AG04449 (cell line): ENCODE results near the gene ZNF274.
"Not testable (repeated sequence)": the region's sequence is repeated elsewhere in the genome, so short reads cannot be mapped to it uniquely, and the experiment has no call there.

Source experiments
- CTCF ChIA-PET: fragments of 350-600 bp; formaldehyde crosslinking; extraction: SDS; loops from one replicate; lab custom pipeline; 2021; ENCODE audit warnings: antibody characterized with exemption; lab: Yijun Ruan, JAX
- POLR2A ChIA-PET: fragments of 400-600, 350-600 bp; formaldehyde crosslinking; extraction: SDS; loops from one replicate; lab custom pipeline; 2020; ENCODE audit warnings: antibody characterized with exemption, inconsistent platforms; lab: Yijun Ruan, JAX
- DNase-seq: peaks from one replicate; pipeline ENCODE4 v3.0.0-alpha.2; 2010; ENCODE audit warnings: low read depth, low spot score
- H3K4me3 ChIP-seq: 2 replicates; pipeline ENCODE4 v1.5.1; 2011; ENCODE audit warnings: low read depth, mild to moderate bottlenecking, control low read depth, low read length
- TF ChIP-seq, protein P1 (sequence below): IDR thresholded peaks from one replicate; pipeline ENCODE4 v1.5.1; 2011; ENCODE audit warnings: mild to moderate bottlenecking, moderate library complexity, low read length, control low read depth, inconsistent platforms; ENCODE audit not compliant: insufficient read depth; ENCODE audit errors: missing control alignments

Gene ZNF274

DNA sequence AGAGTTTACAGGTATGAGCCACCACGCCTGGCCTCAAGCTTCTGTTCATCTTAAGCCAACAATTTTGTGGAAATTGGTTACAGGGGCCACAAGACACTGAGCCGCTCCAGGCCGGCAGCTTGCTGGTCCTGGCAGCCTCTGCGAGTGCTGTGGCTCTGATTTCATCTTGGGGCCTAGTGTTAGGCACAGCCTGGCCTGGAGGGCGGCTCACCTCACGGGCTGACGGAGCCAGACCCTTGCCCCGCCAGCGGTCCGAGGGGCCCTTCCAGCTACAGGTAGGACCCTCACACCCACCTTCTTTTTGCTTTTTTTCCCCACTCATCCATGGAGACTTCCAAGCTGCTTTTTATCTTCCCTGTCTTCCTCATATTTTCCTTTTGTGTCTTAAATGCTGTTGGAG, 54.5 kb downstream of the ZNF274 start:
- TF ChIP-seq, protein P1, sequence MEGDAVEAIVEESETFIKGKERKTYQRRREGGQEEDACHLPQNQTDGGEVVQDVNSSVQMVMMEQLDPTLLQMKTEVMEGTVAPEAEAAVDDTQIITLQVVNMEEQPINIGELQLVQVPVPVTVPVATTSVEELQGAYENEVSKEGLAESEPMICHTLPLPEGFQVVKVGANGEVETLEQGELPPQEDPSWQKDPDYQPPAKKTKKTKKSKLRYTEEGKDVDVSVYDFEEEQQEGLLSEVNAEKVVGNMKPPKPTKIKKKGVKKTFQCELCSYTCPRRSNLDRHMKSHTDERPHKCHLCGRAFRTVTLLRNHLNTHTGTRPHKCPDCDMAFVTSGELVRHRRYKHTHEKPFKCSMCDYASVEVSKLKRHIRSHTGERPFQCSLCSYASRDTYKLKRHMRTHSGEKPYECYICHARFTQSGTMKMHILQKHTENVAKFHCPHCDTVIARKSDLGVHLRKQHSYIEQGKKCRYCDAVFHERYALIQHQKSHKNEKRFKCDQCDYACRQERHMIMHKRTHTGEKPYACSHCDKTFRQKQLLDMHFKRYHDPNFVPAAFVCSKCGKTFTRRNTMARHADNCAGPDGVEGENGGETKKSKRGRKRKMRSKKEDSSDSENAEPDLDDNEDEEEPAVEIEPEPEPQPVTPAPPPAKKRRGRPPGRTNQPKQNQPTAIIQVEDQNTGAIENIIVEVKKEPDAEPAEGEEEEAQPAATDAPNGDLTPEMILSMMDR, result no peak
- DNase-seq, result no peak
- ChIA-PET CTCF (no interaction called here), POLR2A (interaction anchor here (0.5 kb wide), 1 partner anchor 92 kb away, joined by 4 read pairs; no protein-coding TSS in a partner anchor)
- no peak overlapping the region for H3K4me3 ChIP-seq

DNA sequence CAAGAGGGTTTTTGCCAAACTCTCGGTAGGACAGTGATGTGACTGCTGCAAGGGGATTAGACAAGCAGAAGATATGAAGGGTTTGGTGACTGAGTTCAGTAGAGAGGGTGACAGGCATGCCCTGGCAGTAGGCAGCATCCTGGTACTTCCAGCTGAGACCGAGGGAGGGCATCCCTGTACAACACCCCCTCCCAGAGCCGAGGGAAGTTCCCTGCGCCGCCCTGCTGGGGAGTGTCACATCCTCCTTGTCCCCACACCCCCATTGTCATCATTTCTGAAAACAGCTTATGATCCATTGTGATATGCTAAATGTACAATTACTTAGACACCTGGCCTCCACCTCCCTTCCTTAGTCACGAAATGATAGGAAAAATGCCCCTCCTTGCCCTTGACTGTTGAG, 60.5 kb downstream of the ZNF274 start:
- ChIA-PET CTCF (no interaction called here), POLR2A (no interaction called here)
- no peak for DNase-seq
- TF ChIP-seq, protein P1, result no peak
- no peak overlapping the region for H3K4me3 ChIP-seq

DNA sequence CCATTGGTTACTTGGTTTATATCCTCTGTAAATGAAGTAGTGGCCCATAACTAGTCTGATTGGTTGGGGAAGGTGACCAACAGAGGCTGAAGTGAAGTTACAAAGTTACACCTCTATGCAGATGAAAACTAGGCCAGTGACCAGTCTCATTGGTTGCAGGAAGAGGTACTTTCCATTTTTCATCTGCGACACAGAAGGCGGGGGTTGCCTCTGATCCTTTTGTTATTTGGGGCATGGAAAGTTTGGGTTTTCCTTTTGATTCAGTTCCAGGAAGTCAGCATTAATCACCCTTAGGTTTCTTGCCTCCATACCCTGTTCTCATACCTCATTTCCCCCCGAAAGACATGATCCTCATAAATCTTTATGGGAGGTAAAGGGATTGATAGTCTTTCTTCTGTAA, 66.0 kb downstream of the ZNF274 start:
- POLR2A ChIA-PET, result no interaction called here

DNA sequence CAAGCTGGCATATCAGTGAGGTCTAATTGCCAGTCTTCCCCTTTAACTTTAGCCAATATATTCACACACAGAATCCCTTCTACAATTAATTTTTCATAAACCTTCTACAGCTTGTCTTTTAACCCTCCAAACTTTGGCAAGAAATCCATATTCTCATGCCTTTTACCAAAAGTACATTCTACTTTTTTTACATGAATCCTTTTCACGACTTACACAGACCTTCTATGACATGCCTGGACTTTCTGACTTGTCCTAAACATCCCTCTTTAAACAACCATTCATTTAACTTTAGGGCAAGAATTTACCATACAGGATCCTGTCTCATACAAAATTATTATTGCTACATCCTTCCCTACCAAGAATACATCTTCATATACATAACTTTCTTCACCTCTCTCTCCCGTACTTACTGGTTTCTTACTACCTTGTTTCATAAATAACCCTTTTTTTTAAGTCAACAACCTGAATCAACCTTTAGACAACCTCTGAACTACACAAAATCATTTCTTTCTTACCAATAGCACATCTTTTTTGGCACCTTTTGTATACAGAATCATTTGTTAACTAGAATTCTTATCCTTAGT, 69.3 kb downstream of the ZNF274 start:
- TF ChIP-seq, protein P1, result no peak
- CTCF ChIA-PET, result interaction anchor here (1.5 kb wide), 1 partner anchor 52 kb away, joined by 3 read pairs; no protein-coding TSS in a partner anchor
- POLR2A ChIA-PET, result no interaction called here
- no peak for DNase-seq
- H3K4me3 ChIP-seq, result no peak overlapping the region

More for the DNA sequence above, 66.0 kb downstream of the ZNF274 start:
- CTCF ChIA-PET, result no interaction called here
- H3K4me3 ChIP-seq, result no peak overlapping the region
- DNase-seq, result no peak
- TF ChIP-seq, protein P1, result no peak

DNA sequence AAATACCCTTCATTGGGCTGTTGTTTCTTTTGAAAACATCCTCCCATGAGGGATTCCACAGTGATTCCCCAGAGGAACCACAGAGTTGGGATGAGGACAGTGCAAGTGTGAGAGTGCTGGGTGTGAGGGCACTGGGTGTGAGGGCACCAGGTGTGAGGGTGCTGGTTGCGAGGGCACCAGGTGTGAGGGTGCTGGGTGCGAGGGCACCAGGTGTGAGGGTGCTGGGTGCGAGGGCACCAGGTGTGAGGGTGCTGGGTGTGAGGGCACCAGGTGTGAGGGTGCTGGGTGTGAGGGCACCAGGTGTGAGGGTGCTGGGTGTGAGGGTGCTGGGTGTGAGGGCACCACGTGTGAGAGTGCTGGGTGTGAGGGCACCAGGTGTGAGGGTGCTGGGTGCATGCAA, 75.4 kb downstream of the ZNF274 start:
- POLR2A ChIA-PET, DNase-seq, H3K4me3 ChIP-seq, CTCF ChIA-PET: not testable (repeated sequence)

DNA sequence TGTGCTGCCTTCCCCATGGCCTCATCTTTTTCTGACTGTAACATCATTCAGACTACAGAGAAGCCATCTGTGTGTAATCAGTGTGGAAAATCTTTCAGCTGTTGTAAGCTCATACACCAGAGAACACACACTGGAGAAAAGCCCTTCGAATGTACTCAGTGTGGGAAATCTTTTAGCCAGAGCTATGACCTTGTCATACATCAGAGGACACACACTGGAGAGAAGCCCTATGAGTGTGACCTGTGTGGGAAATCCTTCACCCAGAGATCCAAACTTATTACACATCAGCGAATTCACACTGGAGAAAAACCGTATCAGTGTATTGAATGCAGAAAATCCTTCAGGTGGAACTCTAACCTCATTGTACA, 78.7 kb downstream of the ZNF274 start:
- H3K4me3 ChIP-seq, result no peak overlapping the region

More for the DNA sequence above, 78.7 kb downstream of the ZNF274 start:
- ChIA-PET POLR2A (no interaction called here), CTCF (interaction anchor here (1.2 kb wide), 1 partner anchor 11 kb away, joined by 3 read pairs; no protein-coding TSS in a partner anchor)
- DNase-seq, result no peak
- TF ChIP-seq, protein P1, result no peak
